Nucleus accumbens (tissue), 56 donors: ENCODE data around the gene CELA2B.
A peak's percentile ranks its signal among the peaks of the same experiment; 100 is the strongest.
"Not testable (repeated sequence)": the region's sequence is repeated elsewhere in the genome, so short reads cannot be mapped to it uniquely, and the experiment has no call there.

Experiments used
- DNase-seq, 56 donors: peaks; one replicate each; lab custom pipeline; 2025; lab: John Stamatoyannopoulos, UW

CELA2B gene

DNA sequence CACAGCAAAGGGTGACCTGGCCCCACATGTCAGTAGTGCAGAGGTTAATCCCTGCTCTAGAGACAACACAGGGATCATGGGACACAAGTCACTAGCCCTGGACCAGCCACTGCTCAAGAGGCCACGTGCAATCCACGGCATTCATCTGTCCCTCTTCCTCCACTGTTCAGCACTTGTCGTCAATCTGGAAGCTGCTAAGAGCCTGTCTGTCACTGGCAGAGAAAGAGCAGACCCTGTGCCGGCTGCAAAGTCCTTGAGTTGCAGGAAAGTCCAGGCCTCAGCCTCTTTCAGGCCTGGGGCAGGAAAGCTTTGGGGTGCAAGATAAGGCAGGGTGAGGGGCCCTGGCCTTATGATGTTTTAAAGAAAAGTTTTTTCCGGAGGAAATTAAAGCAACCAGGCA, 16.7 kb downstream of the CELA2B start:
- no peak for DNase-seq

DNA sequence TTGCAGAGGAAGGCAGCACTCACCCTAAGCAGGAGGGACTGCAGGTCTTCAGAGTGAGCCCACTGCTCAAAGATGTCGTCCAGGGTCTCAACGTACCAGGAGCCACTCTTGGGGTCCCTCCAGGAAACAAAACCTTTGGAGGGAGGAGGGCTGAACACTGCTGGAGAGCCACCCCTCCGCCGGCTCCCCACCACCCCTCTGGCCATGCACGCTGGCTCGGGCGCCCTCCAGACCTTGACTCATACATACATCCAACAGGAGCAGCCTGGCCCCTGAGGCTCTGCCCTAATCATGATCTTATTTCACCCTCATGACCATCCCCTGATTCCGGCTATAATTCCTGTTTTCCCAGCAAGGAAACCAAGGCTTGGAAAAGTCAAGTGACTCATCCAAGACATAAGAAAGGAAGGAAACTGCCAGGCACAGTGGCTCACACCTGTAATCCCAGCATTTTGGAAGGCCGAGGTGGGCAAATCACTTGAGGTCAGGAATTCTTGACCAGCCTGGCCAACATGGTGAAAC, 18.0 kb downstream of the CELA2B start:
- DNase-seq, result no peak

DNA sequence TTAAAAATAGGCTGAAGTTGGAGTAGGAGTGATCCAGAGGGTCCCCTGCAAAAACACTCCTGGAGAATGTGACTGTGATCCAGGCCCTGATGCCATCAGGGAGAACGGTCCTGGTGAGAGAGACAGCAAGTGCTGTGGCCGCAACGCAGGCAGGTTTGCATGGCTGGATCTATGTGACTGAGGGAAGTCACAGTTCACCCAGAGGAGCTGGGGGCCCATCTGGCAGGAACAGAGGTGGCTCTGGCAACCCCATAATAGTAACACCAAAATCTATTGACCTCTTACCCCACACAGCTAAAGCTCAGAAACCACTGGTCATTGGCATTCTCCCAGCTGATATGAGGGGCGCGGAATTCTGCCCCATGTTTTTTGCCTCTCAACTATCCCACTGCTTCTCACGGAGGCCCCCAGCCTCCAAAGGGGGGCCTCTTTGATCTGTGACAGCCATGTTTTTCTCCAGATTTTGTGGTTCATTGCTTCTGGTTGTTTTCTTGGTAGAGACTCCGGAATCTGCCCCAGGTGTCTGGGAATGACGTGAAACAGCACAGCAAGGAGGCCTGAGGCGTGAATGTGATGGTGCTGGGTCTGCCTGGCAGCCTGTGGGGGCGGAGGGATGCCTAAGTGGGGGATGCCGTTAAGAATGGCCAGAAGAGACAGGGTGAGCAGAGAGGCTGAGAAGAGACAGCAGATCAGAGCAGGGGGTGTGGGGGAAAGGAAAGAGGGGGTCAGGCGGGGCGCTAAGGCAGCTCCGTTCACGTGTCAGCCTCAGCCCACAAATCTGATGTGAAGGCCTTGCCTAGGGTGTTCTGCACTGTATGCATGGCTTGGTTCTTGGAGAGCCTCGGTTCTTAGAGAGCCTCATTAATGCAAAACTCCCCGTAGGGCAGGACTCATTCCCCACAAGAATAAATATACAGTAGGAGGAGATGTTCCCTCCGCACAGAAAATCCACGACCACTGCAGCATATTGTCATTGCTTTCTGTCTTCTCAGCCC, 24.6 kb downstream of the CELA2B start:
- no peak for DNase-seq

DNA sequence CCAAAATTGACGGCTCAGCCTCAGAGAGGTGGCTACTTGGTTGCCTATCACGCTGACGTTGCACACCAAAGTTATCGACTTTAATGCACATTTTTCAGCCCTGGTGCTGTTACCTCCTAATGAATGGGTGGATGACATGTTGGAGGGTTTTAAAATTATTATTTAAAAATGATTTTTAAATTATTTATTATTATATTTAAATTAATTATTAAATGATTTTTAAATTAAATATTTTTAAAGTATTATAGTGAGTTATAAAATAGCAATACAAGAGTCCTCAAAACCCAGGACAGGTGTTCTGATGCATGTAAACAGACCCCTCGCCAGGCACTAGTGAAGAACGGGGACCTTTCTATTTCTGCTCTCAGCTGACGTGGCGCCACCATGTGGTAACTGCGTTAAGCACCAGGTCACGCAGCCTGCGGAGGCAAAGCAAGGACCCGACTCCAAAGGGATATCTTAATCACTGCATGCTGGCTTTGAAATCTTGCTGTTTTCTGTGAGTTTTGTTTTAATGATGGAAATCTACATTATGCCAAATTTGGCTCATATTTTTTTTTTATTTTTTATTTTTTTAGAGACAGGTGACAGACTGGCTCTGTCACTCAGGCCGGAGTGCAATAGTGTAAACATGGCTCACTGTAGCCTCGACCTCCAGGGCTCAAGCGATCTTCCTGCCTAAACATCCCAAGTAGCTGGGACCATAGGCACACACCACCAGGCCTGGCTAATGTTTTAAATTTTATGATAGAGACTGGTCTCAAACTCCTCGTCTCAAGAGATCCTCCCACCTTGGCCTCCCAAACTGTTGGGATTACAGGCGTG, 25.5 kb downstream of the CELA2B start:
- DNase-seq, result peak in 11 of 56 donors; percentile 1 to 39 (median 10)

DNA sequence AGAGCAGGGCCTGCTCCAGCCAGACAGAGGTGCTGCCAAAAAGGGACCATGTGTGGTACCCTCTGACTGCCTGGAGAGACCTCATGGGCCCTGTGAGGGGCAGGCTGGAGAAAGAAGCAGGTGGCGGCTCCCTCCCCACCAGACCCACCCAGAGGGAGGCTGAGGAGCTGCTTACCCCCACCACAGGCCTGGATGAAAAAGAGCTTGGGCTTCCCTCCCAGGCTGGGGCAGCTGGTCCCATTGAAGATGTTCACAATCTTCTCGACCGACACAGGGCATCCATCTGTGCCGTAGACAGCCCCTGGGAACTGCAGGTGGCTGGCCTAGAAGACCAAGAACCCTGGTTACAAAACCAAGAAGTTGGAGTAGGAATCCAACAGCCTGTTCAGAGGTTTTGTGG, 28.5 kb downstream of the CELA2B start:
- DNase-seq, result no peak

DNA sequence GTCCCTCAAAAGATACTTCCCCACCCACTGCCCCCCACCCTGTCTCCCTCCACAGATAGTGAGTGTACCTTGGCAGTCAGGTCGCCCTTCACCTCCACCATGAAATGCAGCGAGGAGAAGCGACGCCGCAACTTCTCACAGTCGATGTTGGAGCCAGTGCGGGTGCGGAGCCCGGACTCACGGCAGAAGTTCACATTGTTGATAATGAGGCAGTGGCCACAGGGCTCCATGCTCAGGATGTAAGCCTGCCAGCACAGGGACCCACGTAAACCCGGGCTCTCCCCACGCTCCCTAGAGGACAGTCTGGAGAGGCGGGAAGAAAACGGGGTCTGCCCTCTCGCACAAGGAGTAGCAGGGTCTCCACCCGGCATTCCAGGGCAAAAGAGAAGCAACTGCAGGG, 30.9 kb downstream of the CELA2B start:
- DNase-seq, result no peak

DNA sequence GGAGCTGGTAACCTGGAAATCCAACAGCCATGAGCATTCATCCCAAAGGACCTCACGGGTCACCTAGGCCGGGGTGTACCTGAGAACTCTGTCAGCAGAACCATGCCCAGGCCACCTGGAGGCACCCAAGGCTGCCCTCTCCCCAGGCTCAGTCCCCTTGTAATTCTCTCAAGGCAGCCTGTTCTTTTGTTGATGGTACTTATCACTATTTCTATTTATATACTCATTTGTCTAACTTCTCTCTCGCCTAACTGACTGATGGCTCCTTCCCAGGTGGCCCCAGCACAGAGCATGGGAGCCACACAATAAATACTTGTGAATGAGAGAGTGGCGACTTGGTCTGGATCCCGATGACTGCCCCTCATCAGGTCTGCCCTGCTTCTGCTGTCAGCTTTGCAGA, 31.4 kb downstream of the CELA2B start:
- no peak for DNase-seq

DNA sequence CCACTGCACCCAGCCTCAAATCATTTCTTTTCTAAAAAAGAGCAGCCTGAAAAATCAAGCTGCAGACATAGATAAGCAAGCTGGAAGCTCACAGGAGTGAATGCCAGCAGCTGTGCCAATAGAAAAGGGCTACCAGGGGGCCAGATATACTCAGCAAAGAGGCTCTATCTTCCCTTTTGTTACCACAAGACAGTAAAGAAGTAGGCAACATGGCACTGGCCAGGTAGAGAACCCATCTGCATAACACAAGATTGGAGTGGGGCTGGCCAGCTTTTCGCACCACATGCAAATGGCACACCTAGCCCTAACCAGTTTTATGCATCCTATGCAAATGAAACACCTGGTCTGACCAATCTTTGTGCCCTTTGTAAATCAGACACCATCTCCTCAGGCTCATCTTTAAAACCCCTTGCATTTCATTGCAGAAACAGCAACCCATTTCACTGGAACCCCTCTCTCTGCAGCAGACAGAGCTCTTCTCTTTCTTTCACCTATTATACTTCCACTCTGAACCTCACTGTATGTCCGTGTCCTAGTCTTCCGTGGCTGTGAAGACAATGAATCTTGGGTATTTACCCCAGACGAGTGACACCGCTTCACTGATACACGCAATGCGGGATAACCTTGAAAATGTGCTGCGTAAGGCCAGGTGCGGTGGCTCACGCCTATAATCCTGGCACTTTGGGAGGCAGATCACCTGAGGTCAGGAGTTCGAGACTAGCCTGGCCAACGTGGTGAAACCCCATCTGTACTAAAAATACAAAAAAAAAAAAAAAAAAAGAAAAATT, 33.0 kb downstream of the CELA2B start:
- DNase-seq, result no peak

DNA sequence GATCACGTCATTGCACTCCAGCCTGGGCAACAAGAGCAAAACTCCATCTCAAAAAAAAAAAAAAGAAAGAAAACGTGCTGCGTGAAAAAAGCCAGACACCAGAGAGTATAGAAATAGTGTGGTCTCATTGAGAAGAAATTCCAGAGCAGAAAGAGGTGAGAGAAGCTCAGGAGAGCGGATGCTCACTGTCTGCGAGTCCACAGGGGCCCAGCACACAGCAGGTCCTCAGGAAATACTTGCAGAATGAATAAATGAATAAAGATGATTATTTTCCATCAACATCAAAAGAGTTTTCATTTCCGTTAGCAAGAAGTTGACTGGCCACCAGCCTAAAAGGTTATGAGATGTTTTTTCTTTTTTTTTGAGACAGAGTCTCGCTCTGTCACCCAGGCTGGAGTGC, 33.7 kb downstream of the CELA2B start:
- no peak for DNase-seq

DNA sequence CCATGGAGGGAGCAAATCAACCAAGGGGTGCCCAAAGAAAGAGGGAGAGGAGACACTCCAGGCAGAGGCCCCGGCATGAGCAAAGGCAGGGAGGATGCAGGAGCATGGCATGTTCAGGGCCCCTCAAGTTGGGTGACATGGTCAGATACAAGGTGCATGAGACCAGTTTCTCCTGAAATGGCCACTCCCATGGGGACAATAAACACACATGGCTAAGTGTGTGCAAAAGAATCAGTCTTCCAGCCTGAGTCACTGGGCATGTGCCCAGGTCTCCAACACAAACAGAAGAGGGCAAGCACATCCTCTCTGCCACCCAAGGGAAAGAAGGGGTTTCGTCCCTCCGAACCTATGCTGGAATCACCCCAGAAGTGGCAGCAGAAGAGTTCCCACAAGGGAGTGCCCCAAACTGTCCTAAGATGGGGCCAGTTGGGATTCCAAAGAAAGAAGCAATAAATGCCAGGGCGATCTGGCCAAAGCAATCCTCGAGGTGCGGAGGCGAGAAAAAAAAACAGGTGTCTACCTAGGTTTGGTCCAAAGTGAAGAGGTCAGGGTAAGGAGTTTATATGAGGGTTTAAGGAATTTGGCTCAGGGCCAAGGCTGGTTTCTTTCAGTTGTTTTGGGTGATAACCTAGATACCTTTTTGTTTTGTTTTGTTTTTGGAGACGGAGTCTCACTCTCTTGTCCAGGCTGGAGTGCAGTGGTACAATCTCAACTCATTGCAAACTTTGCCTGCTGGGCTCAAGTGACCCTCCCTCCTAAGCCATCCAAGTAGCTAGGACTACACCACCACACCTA, 34.9 kb downstream of the CELA2B start:
- no peak for DNase-seq

DNA sequence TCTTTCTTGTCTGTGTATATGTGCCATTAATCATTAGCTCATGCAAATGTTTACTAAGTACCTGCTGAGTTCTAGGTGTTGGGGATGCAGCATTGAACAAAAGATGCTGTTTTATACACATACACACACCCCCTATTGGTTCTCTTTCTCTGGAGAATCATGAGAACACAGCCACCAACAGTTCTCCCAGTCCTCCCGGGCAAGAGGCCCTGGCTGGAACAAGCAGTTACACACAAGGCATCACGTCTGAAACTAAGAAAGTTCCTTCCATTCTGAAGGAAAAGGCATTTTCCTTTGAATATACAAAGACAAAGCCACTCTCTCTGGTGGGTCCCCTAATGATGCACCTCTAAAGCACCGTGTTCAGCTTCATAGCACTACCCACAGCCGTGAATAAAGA, 37.3 kb downstream of the CELA2B start:
- DNase-seq, result peak in 1 of 56 donors; percentile 11

DNA sequence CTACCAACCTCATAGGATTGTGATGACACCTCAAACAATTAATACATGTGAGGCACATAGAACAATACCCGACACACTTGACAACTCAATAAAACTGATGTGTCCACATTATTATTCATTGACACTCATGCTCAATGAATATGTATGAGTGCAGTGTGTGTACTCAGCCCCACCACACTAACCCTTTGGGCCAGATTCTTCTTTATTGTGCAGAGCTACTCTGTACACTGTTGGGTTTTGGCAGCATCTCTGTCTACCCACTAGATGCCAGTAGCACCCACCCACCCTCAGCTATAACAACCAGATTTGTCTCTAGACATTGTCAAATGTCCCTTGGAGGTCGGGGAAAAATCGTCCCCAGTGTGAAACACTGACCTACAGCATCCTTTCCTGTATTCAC, 38.0 kb downstream of the CELA2B start:
- DNase-seq, result no peak

DNA sequence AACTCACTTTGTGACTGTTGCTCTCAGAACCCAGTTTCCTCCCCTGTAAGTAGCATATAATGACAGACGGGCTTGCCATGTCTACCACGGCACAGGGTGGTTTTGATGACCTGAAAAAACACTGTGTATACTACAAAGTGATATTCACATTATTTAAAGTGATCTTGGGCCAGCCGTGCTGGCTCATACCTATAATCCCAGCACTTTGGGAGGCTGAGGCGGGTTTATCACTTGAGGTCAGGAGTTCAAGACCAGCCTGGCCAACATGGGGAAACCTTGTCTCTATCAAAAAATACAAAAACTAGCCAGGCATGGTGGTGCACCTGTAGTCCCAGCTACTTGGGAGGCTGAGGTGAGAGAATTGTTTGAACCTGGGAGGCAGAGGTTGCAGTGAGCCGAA, 38.7 kb downstream of the CELA2B start:
- DNase-seq, result not testable (repeated sequence)

DNA sequence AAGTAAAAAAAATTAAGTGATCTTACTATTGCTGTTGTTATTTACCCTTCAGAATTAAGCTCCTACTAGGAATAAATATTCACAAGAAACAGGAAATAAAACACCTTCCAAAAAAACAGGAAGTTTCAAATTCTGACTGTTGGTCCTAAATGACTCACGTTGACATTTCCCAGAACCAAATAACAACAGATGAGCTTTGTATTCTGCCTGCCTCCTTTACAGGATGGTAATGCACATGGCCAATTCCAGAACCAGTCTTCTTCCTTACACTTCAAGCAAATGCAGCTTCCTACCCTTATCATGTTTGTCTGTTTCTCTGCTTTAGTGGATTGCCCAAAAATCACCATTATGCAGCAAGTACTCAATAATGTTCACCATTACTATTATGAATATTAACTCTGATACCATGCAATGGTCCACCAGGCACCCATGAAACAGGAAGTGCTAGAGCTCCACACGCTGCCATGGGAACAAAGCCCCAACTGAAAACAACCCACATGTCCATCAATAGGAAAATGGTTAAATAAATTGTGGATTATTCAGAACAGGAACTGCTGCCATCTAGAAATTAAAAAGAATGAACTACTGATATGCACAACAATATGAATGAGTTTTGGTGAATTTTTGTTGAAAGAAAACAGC, 39.2 kb downstream of the CELA2B start:
- DNase-seq, result no peak

DNA sequence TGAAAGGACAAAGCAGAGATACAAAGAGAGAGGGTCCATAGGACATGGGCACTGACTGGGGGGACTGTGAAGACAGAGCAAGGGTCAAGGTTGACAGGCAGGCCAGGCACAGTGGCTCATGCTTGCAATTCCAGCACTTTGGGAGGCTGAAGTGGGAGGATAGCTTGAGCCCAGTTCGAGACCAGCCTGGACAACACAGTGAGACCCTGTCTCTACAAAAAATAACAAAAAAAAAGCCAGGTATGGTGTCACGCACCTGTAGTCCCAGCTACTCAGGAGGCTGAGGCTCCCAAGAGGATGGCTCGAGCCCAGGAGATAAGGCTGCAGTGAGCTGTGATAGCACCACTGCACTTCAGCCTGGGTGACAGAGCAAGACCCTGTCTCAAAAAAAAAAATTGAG, 43.7 kb downstream of the CELA2B start:
- no peak for DNase-seq

DNA sequence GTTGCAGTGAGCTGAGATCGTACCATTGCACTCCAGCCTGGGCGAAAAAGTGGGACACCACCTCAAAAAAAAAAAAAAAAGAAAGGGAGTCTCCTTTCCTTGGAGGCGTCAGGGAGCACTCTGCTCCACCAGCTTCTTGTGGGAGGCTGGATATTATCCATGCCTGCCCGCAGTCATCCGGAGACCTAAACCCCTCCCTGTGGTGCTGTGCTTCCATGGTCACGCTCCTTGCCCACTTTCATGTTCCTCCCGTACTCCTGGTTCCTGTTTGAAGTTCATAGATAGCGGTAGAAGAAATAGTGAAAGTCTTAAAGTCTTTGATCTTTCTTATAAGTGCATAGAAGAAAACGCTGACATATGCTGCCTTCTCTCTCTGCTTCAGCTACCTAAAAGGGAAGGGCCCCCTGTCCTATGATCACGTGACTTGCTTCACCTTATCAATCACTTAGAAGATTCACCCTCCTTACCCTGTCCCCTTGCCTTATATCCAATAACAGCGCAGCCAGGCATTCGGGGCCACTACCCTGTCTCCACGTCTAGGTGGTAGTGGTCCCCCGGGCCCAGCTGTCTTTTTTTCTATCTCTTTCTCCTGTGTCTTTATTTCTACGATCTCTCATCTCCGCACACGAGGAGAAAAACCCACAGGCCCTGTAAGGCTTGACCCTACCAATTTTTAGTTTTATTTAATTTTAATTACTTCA, 45.5 kb downstream of the CELA2B start:
- not testable (repeated sequence) for DNase-seq

DNA sequence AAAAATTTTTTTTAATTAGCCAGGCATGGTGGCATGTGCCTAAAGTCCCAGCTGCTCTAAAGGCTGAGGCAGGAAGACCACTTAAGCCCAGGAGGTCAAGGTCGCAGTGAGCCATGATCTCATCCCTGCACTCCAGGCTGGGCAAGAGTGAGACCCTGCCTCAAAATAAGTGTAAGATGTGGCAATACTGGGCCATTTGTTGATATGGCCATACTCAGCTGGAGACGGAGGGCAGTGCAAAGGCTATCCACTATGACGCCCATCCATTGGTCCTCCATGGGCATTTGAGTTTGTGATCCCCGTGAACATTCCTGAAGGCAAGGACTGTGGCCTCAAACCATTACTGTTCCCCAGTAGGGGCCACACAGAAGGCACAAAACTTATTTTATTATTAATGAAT, 46.6 kb downstream of the CELA2B start:
- DNase-seq, result no peak
